GM12872 (cell line): ENCODE results near the gene SSH2.

Experiments used
- TF ChIP-seq, protein P1 (sequence below): IDR thresholded peaks from 3 replicates; pipeline ENCODE4 v1.5.1; 2011; ENCODE audit warnings: low read depth, mild to moderate bottlenecking, low read length, moderate library complexity; ENCODE audit not compliant: insufficient read depth

The SSH2 gene

GRCh38 chr17:29880031-29880430, 50.0 kb downstream of the SSH2 start:
- TF ChIP-seq, protein P1, sequence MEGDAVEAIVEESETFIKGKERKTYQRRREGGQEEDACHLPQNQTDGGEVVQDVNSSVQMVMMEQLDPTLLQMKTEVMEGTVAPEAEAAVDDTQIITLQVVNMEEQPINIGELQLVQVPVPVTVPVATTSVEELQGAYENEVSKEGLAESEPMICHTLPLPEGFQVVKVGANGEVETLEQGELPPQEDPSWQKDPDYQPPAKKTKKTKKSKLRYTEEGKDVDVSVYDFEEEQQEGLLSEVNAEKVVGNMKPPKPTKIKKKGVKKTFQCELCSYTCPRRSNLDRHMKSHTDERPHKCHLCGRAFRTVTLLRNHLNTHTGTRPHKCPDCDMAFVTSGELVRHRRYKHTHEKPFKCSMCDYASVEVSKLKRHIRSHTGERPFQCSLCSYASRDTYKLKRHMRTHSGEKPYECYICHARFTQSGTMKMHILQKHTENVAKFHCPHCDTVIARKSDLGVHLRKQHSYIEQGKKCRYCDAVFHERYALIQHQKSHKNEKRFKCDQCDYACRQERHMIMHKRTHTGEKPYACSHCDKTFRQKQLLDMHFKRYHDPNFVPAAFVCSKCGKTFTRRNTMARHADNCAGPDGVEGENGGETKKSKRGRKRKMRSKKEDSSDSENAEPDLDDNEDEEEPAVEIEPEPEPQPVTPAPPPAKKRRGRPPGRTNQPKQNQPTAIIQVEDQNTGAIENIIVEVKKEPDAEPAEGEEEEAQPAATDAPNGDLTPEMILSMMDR = no peak

- TF ChIP-seq, protein P1 = no peak
Observed at GRCh38 chr17:29874931-29875596, 55.0 kb downstream of the SSH2 start.

GRCh38 chr17:29873476-29873875, 56.6 kb downstream of the SSH2 start:
- TF ChIP-seq, protein P1 = no peak

- TF ChIP-seq, protein P1 = no peak
Observed at GRCh38 chr17:29870836-29871465, 59.1 kb downstream of the SSH2 start.

- TF ChIP-seq, protein P1 = 0 out of 3 replicates have a peak, but pooled peaks have one; percentile 18
Observed at GRCh38 chr17:29867643-29868181, 62.3 kb downstream of the SSH2 start.

DNA sequence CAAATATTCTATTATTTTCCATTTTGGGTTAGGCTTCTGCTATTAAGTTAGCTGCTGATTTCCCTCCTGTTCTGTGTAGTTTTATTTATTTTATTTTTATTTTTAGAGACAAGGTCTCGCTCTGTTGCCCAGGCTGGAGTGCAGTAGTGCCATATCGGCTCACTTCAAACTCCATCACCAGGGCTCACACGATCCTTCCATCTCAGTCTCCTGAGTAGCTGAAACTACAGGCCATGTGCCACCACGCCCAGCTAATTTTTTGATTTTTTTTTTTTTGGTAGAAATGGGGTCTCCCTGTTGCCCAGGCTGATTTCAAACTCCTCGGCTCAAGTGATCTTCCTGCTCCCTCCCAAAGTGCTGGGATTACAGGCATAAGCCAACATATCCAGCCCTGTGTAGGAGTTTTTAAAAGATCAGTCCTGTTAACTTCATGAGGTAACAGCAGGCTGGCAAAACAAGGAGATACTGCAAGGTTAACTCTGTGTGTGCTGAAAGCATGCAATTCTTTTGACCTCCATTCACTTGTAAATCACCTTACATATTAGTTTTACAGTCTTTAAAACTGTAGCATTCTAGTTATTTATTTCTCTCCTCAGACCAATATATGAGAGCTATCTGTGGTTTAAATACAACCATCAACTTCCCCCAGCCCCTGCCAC, 63.2 kb downstream of the SSH2 start:
- TF ChIP-seq, protein P1 = no peak

DNA sequence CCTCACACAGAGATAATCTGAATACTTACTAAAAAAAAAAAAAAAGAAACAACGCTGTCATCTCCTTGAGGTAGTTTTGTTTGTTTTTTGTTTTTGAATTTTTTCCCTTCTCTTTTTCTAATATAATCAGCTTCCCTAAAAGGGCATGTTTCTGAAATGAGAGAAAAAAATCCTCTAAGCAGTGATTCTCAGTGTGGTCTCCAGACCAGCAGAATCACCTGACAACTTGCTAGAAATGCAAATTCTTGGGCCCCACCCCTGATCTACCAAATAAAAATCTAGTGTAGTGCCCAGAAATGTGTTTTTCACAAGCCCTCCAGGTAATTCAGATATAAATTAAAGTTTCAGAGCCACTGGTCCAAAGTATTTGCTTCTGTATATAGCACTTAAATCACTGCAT, 65.4 kb downstream of the SSH2 start:
- TF ChIP-seq, protein P1 = no peak
